Measurements from ENCODE around the gene RAX. TPM values are rescaled to one million over a fixed set of nuclear protein-coding genes. Genes with fewer than 3 reads are reported as not detected.

RAX gene
- total RNA-seq, 1 experiment from 2014 or later: 18.3 TPM

GRCh38 chr18:59229701-59230443 is 43.4 kb downstream of the RAX start:
- Histone ChIP-seq H3K4me1 (ENCODE audit: insufficient read depth, low read length, poor library complexity, severe bottlenecking) (peaks cover 68% of the 10 kb centered on the region), H3K9me3 (ENCODE audit: low read depth, low read length, poor library complexity, severe bottlenecking) (no peaks in the 10 kb centered on the region), H3K36me3 (ENCODE audit: insufficient read depth, low read length, poor library complexity, severe bottlenecking) (peaks cover 52% of the 10 kb centered on the region), H3K27me3 (replicated peaks; ENCODE audit: insufficient read depth, low read depth, low read length, poor library complexity) (no peaks in the 10 kb centered on the region), H3K27ac (ENCODE audit: low read depth, low read length, poor library complexity, severe bottlenecking) (peak overlapping the region; percentile 49), H3K4me3 (ENCODE audit: low read depth, low read length, poor library complexity, severe bottlenecking) (no peak overlapping the region)
- ChIA-PET POLR2A (ENCODE audit: low non-redundant PET) (no interaction called here), CTCF (interaction anchor here (0.6 kb wide), 1 partner anchor 78 kb away, joined by 12 read pairs; no protein-coding TSS in a partner anchor)
- BruUV-seq (replicated peaks): no TSS peak
- TF ChIP-seq EZH2 (IDR thresholded peaks at IDR 0.05; ENCODE audit: borderline replicate concordance, low read depth, low read length, poor library complexity, severe bottlenecking) (no peak), CTCF (conservative IDR thresholded peaks at IDR 0.05; ENCODE audit: low read depth, low read length) (no peak)
- DNase-seq (ENCODE audit: low spot score): no peak
- intact Hi-C loops (cut with micrococcal nuclease; ENCODE audit: unreplicated experiment): loop anchor here (10.0 kb wide), 1 partner anchor 445 kb away; no protein-coding TSS in a partner anchor

- CTCF ChIA-PET: no interaction called here
- peak; percentile 45 for DNase-seq (ENCODE audit: low spot score)
- Histone ChIP-seq H3K4me1 (ENCODE audit: insufficient read depth, low read length, poor library complexity, severe bottlenecking) (peaks cover 74% of the 10 kb centered on the region), H3K9me3 (ENCODE audit: low read depth, low read length, poor library complexity, severe bottlenecking) (no peaks in the 10 kb centered on the region), H3K27me3 (replicated peaks; ENCODE audit: insufficient read depth, low read depth, low read length, poor library complexity) (no peaks in the 10 kb centered on the region), H3K27ac (ENCODE audit: low read depth, low read length, poor library complexity, severe bottlenecking) (peak overlapping the region; percentile 49), H3K36me3 (ENCODE audit: insufficient read depth, low read length, poor library complexity, severe bottlenecking) (peaks cover 52% of the 10 kb centered on the region), H3K4me3 (ENCODE audit: low read depth, low read length, poor library complexity, severe bottlenecking) (no peak overlapping the region)
- no TSS peak for BruUV-seq (replicated peaks)
- intact Hi-C loops (cut with micrococcal nuclease; ENCODE audit: unreplicated experiment): loop anchor here (10.0 kb wide), 1 partner anchor 444 kb away; no protein-coding TSS in a partner anchor
- POLR2A ChIA-PET (ENCODE audit: low non-redundant PET): interaction anchor here (0.6 kb wide), 1 partner anchor 9 kb away, joined by 3 read pairs; the partner anchor contains the start of gene GRP
- TF ChIP-seq CTCF (conservative IDR thresholded peaks at IDR 0.05; ENCODE audit: low read depth, low read length) (no peak), EZH2 (IDR thresholded peaks at IDR 0.05; ENCODE audit: borderline replicate concordance, low read depth, low read length, poor library complexity, severe bottlenecking) (no peak)
These were observed 44.1 kb downstream of the RAX start for GRCh38 chr18:59229191-59229590.

GRCh38 chr18:59228351-59228750 is 44.9 kb downstream of the RAX start:
- POLR2A ChIA-PET (ENCODE audit: low non-redundant PET): interaction anchor here (0.6 kb wide), 1 partner anchor 8 kb away, joined by 3 read pairs; the partner anchor contains the start of gene GRP

More at GRCh38 chr18:59228351-59228750, 44.9 kb downstream of the RAX start:
- intact Hi-C loops (cut with micrococcal nuclease; ENCODE audit: unreplicated experiment): loop anchor here (10.0 kb wide), 1 partner anchor 444 kb away; no protein-coding TSS in a partner anchor
- BruUV-seq (replicated peaks): no TSS peak
- H3K36me3 ChIP-seq (ENCODE audit: insufficient read depth, low read length, poor library complexity, severe bottlenecking): peaks cover 52% of the 10 kb centered on the region
- CTCF ChIA-PET: interaction anchor here (0.5 kb wide), 1 partner anchor 126 kb away, joined by 3 read pairs; no protein-coding TSS in a partner anchor
- H3K27me3 ChIP-seq (replicated peaks; ENCODE audit: insufficient read depth, low read depth, low read length, poor library complexity): no peaks in the 10 kb centered on the region
- no peak overlapping the region for H3K4me3 ChIP-seq (ENCODE audit: low read depth, low read length, poor library complexity, severe bottlenecking)
- DNase-seq (ENCODE audit: low spot score): peak; percentile 89
- peak overlapping the region; percentile 74 for H3K27ac ChIP-seq (ENCODE audit: low read depth, low read length, poor library complexity, severe bottlenecking)
- H3K9me3 ChIP-seq (ENCODE audit: low read depth, low read length, poor library complexity, severe bottlenecking): no peaks in the 10 kb centered on the region
- peaks cover 83% of the 10 kb centered on the region for H3K4me1 ChIP-seq (ENCODE audit: insufficient read depth, low read length, poor library complexity, severe bottlenecking)
- TF ChIP-seq CTCF (conservative IDR thresholded peaks at IDR 0.05; ENCODE audit: low read depth, low read length): no peak
- no peak for TF ChIP-seq EZH2 (IDR thresholded peaks at IDR 0.05; ENCODE audit: borderline replicate concordance, low read depth, low read length, poor library complexity, severe bottlenecking)

Data from A673 (cell line).